H1 (cell line): ENCODE results near the gene ILF2. TPM values are rescaled to one million over a fixed set of nuclear protein-coding genes. Genes with fewer than 3 reads are reported as not detected.

ENCODE experiments used
- CTCF ChIA-PET: fragments of 300-600 bp; sonication (Branson Sonifier 250); formaldehyde crosslinking; loops from one replicate; lab custom pipeline; 2021; ENCODE audit not compliant: partially characterized antibody; lab: Charles Lee
- POLR2A ChIA-PET: fragments of 300-600 bp; sonication (Branson Sonifier 250); formaldehyde crosslinking; loops from one replicate; lab custom pipeline; 2021; ENCODE audit warnings: inconsistent platforms; ENCODE audit not compliant: partially characterized antibody; lab: Charles Lee
- DNase-seq, 2 experiments: peaks; one replicate each; pipeline versions ENCODE4 v3.0.0 to v3.0.0-alpha.2; 2010 to 2022; ENCODE audit warnings: low spot score in 2 of 2, low read depth in 1 of 2, mixed read lengths in 1 of 2
- FAIRE-seq: peaks from 2 replicates; lab custom pipeline; 2011; peaks lifted over from hg19 to GRCh38; lab: Jason Lieb, UNC
- H2AFZ ChIP-seq: 2 replicates; pipeline ENCODE4 v1.8.1; 2012; ENCODE audit warnings: low read length, inconsistent platforms
- H2AK5ac ChIP-seq: 2 replicates; pipeline ENCODE4 v1.6.1; 2013; ENCODE audit warnings: low read depth, low read length
- H2BK120ac ChIP-seq: replicated peaks from 2 replicates; pipeline ENCODE3; 2013; ENCODE audit warnings: low read depth, low read length, inconsistent platforms
- H2BK12ac ChIP-seq: 2 replicates; pipeline ENCODE4 v1.6.1; 2013; ENCODE audit warnings: low read depth, low read length
- H2BK15ac ChIP-seq: 2 replicates; pipeline ENCODE4 v1.6.1; 2013; ENCODE audit warnings: low read length
- H2BK20ac ChIP-seq: 2 replicates; pipeline ENCODE4 v1.6.1; 2013; ENCODE audit warnings: low read length
- H2BK5ac ChIP-seq: 2 replicates; pipeline ENCODE4 v1.6.1; 2013; ENCODE audit warnings: low read depth, low read length
- H3K14ac ChIP-seq: 2 replicates; pipeline ENCODE4 v1.6.1; 2013; ENCODE audit warnings: inconsistent platforms; ENCODE audit not compliant: insufficient read length
- H3K18ac ChIP-seq: 2 replicates; pipeline ENCODE4 v1.6.1; 2013; ENCODE audit warnings: low read length; ENCODE audit errors: extremely low read depth
- H3K23ac ChIP-seq: 2 replicates; pipeline ENCODE4 v1.6.1; 2013; ENCODE audit warnings: inconsistent platforms; ENCODE audit not compliant: insufficient read length
- H3K23me2 ChIP-seq: 2 replicates; pipeline ENCODE4 v1.6.1; 2013; ENCODE audit warnings: low read depth, low read length
- H3K27ac ChIP-seq: 2 replicates; pipeline ENCODE4 v1.6.1; 2011; ENCODE audit warnings: low read depth, low read length, inconsistent platforms
- H3K27me3 ChIP-seq, 4 experiments: replicated peaks in 1 of 4; 1 replicate in 1 of 4; 2 replicates in 3 of 4; pipeline versions ENCODE4 v1.6.1 to v1.8.1; 2011 to 2013; ENCODE audit warnings: low read length in 3 of 4, mild to moderate bottlenecking in 3 of 4, inconsistent platforms in 2 of 4, mixed read lengths in 2 of 4, moderate library complexity in 1 of 4; ENCODE audit not compliant: control insufficient read depth in 3 of 4, insufficient read depth in 3 of 4; ENCODE audit errors: extremely low read depth in 1 of 4
- H3K36me3 ChIP-seq, 4 experiments: 2 replicates each; pipeline versions ENCODE4 v1.6.1 to v1.8.1; 2011 to 2013; ENCODE audit warnings: mild to moderate bottlenecking in 4 of 4, low read length in 3 of 4, moderate library complexity in 2 of 4, control low read depth in 1 of 4, inconsistent platforms in 1 of 4; ENCODE audit not compliant: insufficient read depth in 4 of 4, control insufficient read depth in 2 of 4
- H3K4ac ChIP-seq: replicated peaks from 2 replicates; pipeline ENCODE3; 2013; ENCODE audit warnings: low read length, low read depth, mixed read lengths, inconsistent platforms; ENCODE audit not compliant: insufficient read length
- H3K4me1 ChIP-seq, 4 experiments: replicated peaks in 1 of 4; 1 replicate in 1 of 4; 2 replicates in 3 of 4; pipeline versions ENCODE4 v1.6.1 to v1.8.1; 2011 to 2013; ENCODE audit warnings: low read length in 3 of 4, inconsistent platforms in 2 of 4, mixed read lengths in 1 of 4; ENCODE audit not compliant: insufficient read depth in 4 of 4, control insufficient read depth in 3 of 4
- H3K4me2 ChIP-seq, 2 experiments: 2 replicates each; pipeline versions ENCODE4 v1.6.1 to v1.8.1; 2011 to 2013; ENCODE audit warnings: low read depth in 2 of 2, low read length in 2 of 2, control low read depth in 1 of 2, inconsistent platforms in 1 of 2, mild to moderate bottlenecking in 1 of 2; ENCODE audit not compliant: insufficient read depth in 1 of 2
- H3K4me3 ChIP-seq, 4 experiments: fragments of 200-600, 300-600 bp in 1 of 4; sonication (generic), shearing (Covaris generic), sonication (Bioruptor Twin) in 1 of 4; 2 replicates each; pipeline versions ENCODE4 v1.5.1 to v1.8.1; 2011 to 2016; ENCODE audit warnings: low read length in 4 of 4, low read depth in 3 of 4, control low read depth in 2 of 4, inconsistent platforms in 2 of 4, mild to moderate bottlenecking in 2 of 4, mixed read lengths in 1 of 4, moderate library complexity in 1 of 4; ENCODE audit not compliant: insufficient read depth in 2 of 4; ENCODE audit errors: extremely low read depth in 1 of 4
- H3K56ac ChIP-seq: replicated peaks from 2 replicates; pipeline ENCODE3; 2013; ENCODE audit warnings: low read depth, mild to moderate bottlenecking, mixed read lengths, low read length, inconsistent platforms; ENCODE audit not compliant: insufficient read length
- H3K79me1 ChIP-seq: 2 replicates; pipeline ENCODE4 v1.6.1; 2013; ENCODE audit warnings: low read depth, low read length, control low read depth
- H3K79me2 ChIP-seq, 2 experiments: 2 replicates each; pipeline versions ENCODE4 v1.6.1 to v1.8.1; 2012 to 2013; ENCODE audit warnings: low read length in 2 of 2, mild to moderate bottlenecking in 2 of 2, inconsistent platforms in 1 of 2; ENCODE audit not compliant: insufficient read depth in 2 of 2, control insufficient read depth in 1 of 2
- H3K9ac ChIP-seq, 4 experiments: replicated peaks in 1 of 4; 1 replicate in 1 of 4; 2 replicates in 3 of 4; pipeline versions ENCODE4 v1.6.1 to v1.8.1; 2011 to 2013; ENCODE audit warnings: low read depth in 3 of 4, low read length in 3 of 4, control low read depth in 2 of 4, mild to moderate bottlenecking in 2 of 4, moderate library complexity in 2 of 4, inconsistent platforms in 1 of 4; ENCODE audit errors: extremely low read depth in 1 of 4
- H3K9me3 ChIP-seq, 2 experiments: 2 replicates each; pipeline versions ENCODE4 v1.6.1 to v1.8.1; 2012 to 2013; ENCODE audit warnings: mild to moderate bottlenecking in 2 of 2, moderate library complexity in 2 of 2, control low read depth in 1 of 2, inconsistent platforms in 1 of 2, low read depth in 1 of 2, low read length in 1 of 2, mixed read lengths in 1 of 2; ENCODE audit not compliant: insufficient read depth in 2 of 2
- H4K20me1 ChIP-seq, 2 experiments: replicated peaks in 1 of 2; 2 replicates each; pipeline versions ENCODE3 to v1.8.1; 2011 to 2013; ENCODE audit warnings: inconsistent platforms in 2 of 2, low read length in 2 of 2, mild to moderate bottlenecking in 1 of 2; ENCODE audit not compliant: insufficient read depth in 2 of 2, control insufficient read depth in 1 of 2
- H4K5ac ChIP-seq: 2 replicates; pipeline ENCODE4 v1.6.1; 2013; ENCODE audit warnings: low read length, low read depth, mixed read lengths, inconsistent platforms; ENCODE audit not compliant: insufficient read length
- H4K8ac ChIP-seq: 2 replicates; pipeline ENCODE4 v1.8.0; 2013; ENCODE audit warnings: mild to moderate bottlenecking, moderate library complexity, low read length, inconsistent platforms; ENCODE audit not compliant: insufficient read depth; ENCODE audit errors: extremely low read depth
- H4K91ac ChIP-seq: replicated peaks from 2 replicates; pipeline ENCODE3; 2013; ENCODE audit warnings: low read length, mixed read lengths, inconsistent platforms; ENCODE audit not compliant: insufficient read length
- JUND ChIP-seq: IDR thresholded peaks from 2 replicates; pipeline ENCODE4 v1.6.1; 2011; ENCODE audit warnings: mild to moderate bottlenecking, improper control_type of control experiment, low read length
- polyA plus RNA-seq, 7 experiments: library from polyadenylated mRNA; depleted of rRNA in 3 of 7; stranded (reverse) in 5 of 7; unstranded in 2 of 7; fragments of >200 nt in 5 of 7; fragments of 200-250 nt in 2 of 7; gene quantifications; 1 replicate in 5 of 7; 2 replicates in 1 of 7; 4 replicates in 1 of 7; pipeline versions ENCODE4 v1.2.1 to v1.2.3, GENCODE V29; 2011 to 2013; ENCODE audit warnings: missing spikeins in 2 of 7, mixed read lengths in 2 of 7
- total RNA-seq: library from RNA; stranded (reverse); fragmentation: NEBNext Ultra II Directional; extraction: Animal tissue kit (Norgen Biotek cat#: 25700); gene quantifications from 2 replicates; pipeline ENCODE4 v1.2.1, GENCODE V29; 2021

The ILF2 gene
- total and polyA plus RNA-seq, 2 of the 8 experiments (the other 6 are each of a cell fraction or from before 2014, with no cell fraction given), result 389 to 474 TPM

- Histone ChIP-seq H3K4ac (no peak overlapping the region), H2BK20ac (no peak overlapping the region), H3K9ac (no peak overlapping the region), H3K27ac (no peak overlapping the region), H3K9me3 (no peaks in the 10 kb centered on the region), H4K20me1 (peaks cover 6 to 7% of the 10 kb centered on the region in 2 experiments), H3K18ac (no peak overlapping the region), H2AFZ (no peak overlapping the region), H3K23me2 (no peaks in the 10 kb centered on the region), H3K36me3 (peaks cover 43 to 73% (median 66%) of the 10 kb centered on the region in 4 experiments), H3K4me1 (peaks cover 0 to 3% (median 0%) of the 10 kb centered on the region in 4 experiments; a peak in 1 of 7 replicates), H3K23ac (no peak overlapping the region), H2BK120ac (no peak overlapping the region), H3K4me3 (no peak overlapping the region), H2BK5ac (no peak overlapping the region), H3K27me3 (no peaks in the 10 kb centered on the region), H2BK12ac (no peak overlapping the region), H3K79me2 (peaks cover 0 to 7% of the 10 kb centered on the region in 2 experiments; a peak in 1 of 4 replicates), H2AK5ac (no peak overlapping the region), H3K14ac (no peak overlapping the region), H4K91ac (no peak overlapping the region), H3K56ac (no peak overlapping the region), H4K5ac (no peak overlapping the region), H3K79me1 (no peaks in the 10 kb centered on the region), H3K4me2 (no peak overlapping the region), H2BK15ac (no peak overlapping the region), H4K8ac (no peak overlapping the region)
- DNase-seq (no peak), FAIRE-seq (no peak)
- CTCF ChIA-PET, result interaction anchor here (0.6 to 1.7 kb wide), 8 partner anchors 9 to 506 kb away, joined by 3 to 4 read pairs (median 3); partner anchors contain the start of gene S100A1
- POLR2A ChIA-PET, result interaction anchor here (1.0 to 16.2 kb wide), 6 partner anchors 8 to 45 kb away, joined by 3 to 343 read pairs (median 31); partner anchors contain the start of genes CHTOP, ILF2, S100A1 and S100A13
- TF ChIP-seq JUND, result no peak
These were observed 27.0 kb downstream of the ILF2 start for GRCh38 chr1:153643816-153644215.
